NB4 (cell line): Measurements from ENCODE around the gene KCMF1.
A peak's percentile ranks its signal among the peaks of the same experiment; 100 is the strongest.

Experiments used
- DNase-seq: peaks from one replicate; pipeline ENCODE4 v3.0.0; 2010; ENCODE audit warnings: low read depth
- H3K4me3 ChIP-seq: one replicate; pipeline ENCODE4 v1.5.1; 2011; ENCODE audit warnings: mild to moderate bottlenecking, low read depth, low read length, moderate library complexity
- CTCF ChIP-seq: IDR thresholded peaks from one replicate; pipeline ENCODE4 v1.5.1; 2012; ENCODE audit warnings: low read depth, low read length
- MAX ChIP-seq: IDR thresholded peaks from 2 replicates; pipeline ENCODE4 v1.6.1; 2011; ENCODE audit warnings: low read depth, low read length
- MYC ChIP-seq: IDR thresholded peaks from 2 replicates; pipeline ENCODE4 v1.6.1; 2011; ENCODE audit warnings: low read depth, low read length
- POLR2A ChIP-seq: IDR thresholded peaks from 2 replicates; pipeline ENCODE4 v1.6.1; 2011; ENCODE audit warnings: mild to moderate bottlenecking; ENCODE audit not compliant: insufficient read length; ENCODE audit errors: extremely low read depth

Gene KCMF1

GRCh38 chr2:85002534-85002933, 31.6 kb downstream of the KCMF1 start:
- H3K4me3 ChIP-seq, result no peak overlapping the region
- DNase-seq, result no peak
- TF ChIP-seq MAX (no peak), MYC (no peak), CTCF (no peak), POLR2A (no peak)

DNA sequence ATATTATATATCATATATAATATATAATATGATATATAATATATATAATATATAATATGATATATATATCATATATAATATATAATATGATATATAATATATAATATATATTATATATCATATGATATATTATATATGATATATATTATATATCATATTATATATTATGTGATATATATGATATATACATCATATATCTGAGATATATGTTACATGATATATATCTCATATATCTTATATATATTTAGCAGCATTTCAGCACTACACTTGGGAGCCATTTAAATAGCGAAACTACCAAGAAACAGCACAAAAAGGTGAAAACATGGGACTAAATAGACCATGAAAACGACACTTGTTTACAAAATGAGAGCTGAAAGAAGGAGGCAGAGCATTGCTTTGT, 37.3 kb downstream of the KCMF1 start:
- H3K4me3 ChIP-seq, result no peak overlapping the region
- TF ChIP-seq CTCF, result no peak
- TF ChIP-seq POLR2A, result no peak
- no peak for TF ChIP-seq MYC
- TF ChIP-seq MAX, result no peak
- DNase-seq, result no peak

DNA sequence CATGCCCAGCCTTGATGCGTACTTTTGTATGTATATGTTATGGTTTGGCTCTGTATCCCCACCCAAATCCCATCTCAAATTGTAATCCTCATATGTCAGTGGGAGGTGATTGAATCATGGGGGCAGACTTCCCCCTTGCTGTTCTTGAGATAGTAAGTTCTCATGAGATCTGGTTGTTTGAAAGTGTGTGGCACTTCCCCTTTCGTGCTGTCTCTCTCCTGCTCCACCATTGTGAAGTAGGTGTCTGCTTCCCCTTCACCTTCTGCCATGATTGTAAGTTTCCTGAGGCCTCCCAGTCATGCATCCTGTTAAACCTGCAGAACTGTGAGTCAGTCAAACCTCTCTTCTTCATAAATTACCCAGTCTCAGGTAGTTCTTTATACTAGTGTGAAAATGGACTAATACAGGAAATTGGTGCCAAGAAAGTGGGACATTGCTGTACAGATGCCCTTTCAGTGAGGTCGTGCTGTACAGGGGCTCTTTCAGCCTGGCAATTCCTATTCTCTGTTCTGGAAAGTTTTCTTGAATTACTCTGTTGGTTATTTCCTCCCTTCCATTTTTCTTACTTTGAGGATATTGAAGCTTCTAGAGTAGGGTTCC, 38.2 kb downstream of the KCMF1 start:
- H3K4me3 ChIP-seq, result no peak overlapping the region
- DNase-seq, result peak; percentile 84
- TF ChIP-seq POLR2A (no peak), MAX (no peak), CTCF (no peak), MYC (no peak)

- no peak for DNase-seq
- no peak overlapping the region for H3K4me3 ChIP-seq
- TF ChIP-seq MYC, result no peak
- TF ChIP-seq POLR2A, result no peak
- TF ChIP-seq MAX, result no peak
- TF ChIP-seq CTCF, result no peak
Measured at GRCh38 chr2:85010404-85010803, 39.4 kb downstream of the KCMF1 start.

GRCh38 chr2:85011098-85011497, 40.1 kb downstream of the KCMF1 start:
- H3K4me3 ChIP-seq, result no peak overlapping the region
- no peak for DNase-seq
- TF ChIP-seq POLR2A, result no peak
- no peak for TF ChIP-seq MAX
- no peak for TF ChIP-seq CTCF
- no peak for TF ChIP-seq MYC

- no peak overlapping the region for H3K4me3 ChIP-seq
- peak; percentile 37 for DNase-seq
- TF ChIP-seq CTCF (peak; percentile 18), MYC (no peak), MAX (no peak), POLR2A (no peak)
Measured at GRCh38 chr2:85011747-85012146, 40.8 kb downstream of the KCMF1 start.
